Measurements from ENCODE around the gene CDCA4.

GRCh38 chr14:104996483-104996882 is 24.4 kb downstream of the CDCA4 start:
- no peak for TF ChIP-seq EZH2 (IDR thresholded peaks at IDR 0.05; ENCODE audit: insufficient read depth, poor library complexity, severe bottlenecking)
- TF ChIP-seq EZH2phosphoT487 (IDR thresholded peaks at IDR 0.05; ENCODE audit: insufficient read depth, low read depth): no peak
